Measurements from ENCODE around the gene HS3ST4. TPM values are rescaled to one million over a fixed set of nuclear protein-coding genes. Genes with fewer than 3 reads are reported as not detected.

HS3ST4 gene
- total RNA-seq, 2 experiments from 2014 or later, result not detected

DNA sequence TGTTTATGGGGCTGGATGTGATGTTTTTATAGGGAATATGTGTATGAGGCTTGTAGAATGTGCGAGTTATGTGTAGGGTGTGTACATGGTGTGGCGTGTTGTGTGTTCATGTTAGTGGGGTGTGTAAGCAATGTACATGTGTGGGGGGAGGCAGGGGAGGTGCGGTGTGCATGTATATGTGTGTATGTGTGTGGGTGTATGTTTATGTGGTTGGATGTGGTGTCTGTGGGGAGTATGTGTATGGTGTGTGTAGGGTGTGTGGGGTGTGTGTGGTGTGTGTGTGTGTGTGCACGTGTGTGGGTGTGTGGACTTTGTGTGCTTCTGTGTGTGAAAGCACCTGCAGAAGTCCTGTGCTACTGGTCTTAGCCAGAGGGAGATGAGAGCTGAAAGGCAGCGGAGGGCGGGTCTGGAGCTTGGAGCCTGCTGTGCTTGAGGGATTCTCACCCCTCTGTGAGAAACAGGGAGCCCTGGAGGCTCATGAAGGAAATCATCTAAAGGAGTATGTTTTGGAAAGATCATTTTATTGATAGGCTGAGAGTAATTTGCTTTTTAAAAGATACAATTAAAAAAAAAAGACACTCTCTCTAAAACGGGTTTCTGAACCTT is 222.7 kb downstream of the HS3ST4 start:
- TF ChIP-seq, protein P1, sequence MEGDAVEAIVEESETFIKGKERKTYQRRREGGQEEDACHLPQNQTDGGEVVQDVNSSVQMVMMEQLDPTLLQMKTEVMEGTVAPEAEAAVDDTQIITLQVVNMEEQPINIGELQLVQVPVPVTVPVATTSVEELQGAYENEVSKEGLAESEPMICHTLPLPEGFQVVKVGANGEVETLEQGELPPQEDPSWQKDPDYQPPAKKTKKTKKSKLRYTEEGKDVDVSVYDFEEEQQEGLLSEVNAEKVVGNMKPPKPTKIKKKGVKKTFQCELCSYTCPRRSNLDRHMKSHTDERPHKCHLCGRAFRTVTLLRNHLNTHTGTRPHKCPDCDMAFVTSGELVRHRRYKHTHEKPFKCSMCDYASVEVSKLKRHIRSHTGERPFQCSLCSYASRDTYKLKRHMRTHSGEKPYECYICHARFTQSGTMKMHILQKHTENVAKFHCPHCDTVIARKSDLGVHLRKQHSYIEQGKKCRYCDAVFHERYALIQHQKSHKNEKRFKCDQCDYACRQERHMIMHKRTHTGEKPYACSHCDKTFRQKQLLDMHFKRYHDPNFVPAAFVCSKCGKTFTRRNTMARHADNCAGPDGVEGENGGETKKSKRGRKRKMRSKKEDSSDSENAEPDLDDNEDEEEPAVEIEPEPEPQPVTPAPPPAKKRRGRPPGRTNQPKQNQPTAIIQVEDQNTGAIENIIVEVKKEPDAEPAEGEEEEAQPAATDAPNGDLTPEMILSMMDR (IDR thresholded peaks at IDR 0.05), result no peak
- no peak for ATAC-seq
- ChIA-PET CTCF (no interaction called here), POLR2A (no interaction called here)
- Mint-ChIP-seq H3K27me3 (peaks cover 3% of the 10 kb centered on the region), H3K9me3 (no peaks in the 10 kb centered on the region), H3K4me1 (ENCODE audit: low read depth) (no peaks in the 10 kb centered on the region), H3K4me3 (no peak overlapping the region), H3K36me3 (ENCODE audit: low read depth) (no peaks in the 10 kb centered on the region), H3K27ac (no peak overlapping the region)
- intact Hi-C loops (cut with micrococcal nuclease), result no loop called here
- no peak for DNase-seq

DNA sequence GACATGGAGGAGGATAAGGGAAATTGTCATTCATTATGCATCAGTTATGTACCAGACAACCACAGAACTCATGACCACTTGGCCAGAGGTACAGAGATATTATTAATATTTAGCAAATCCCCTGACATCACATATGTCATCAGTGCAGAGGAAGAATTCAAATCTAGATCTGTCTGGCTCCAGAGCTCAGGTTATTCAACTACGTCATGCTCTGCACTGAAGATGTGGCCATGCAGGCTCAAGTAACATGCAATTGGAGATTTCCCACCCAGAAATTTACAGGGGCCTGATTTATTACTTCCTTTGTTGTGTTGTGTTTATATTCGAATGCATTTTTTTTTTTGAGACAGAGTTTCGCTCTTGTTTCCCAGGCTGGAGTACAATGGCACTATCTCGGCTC is 224.3 kb downstream of the HS3ST4 start:
- no peak overlapping the region for H3K4me3 Mint-ChIP-seq
- no peak overlapping the region for H3K27ac Mint-ChIP-seq
- DNase-seq (no peak), ATAC-seq (no peak)
- no peaks in the 10 kb centered on the region for H3K9me3 Mint-ChIP-seq
- no peaks in the 10 kb centered on the region for H3K36me3 Mint-ChIP-seq (ENCODE audit: low read depth)
- H3K27me3 Mint-ChIP-seq, result peaks cover 3% of the 10 kb centered on the region
- CTCF ChIA-PET, result no interaction called here
- TF ChIP-seq, protein P1 (IDR thresholded peaks at IDR 0.05), result no peak
- intact Hi-C loops (cut with micrococcal nuclease), result no loop called here
- H3K4me1 Mint-ChIP-seq (ENCODE audit: low read depth), result no peaks in the 10 kb centered on the region
- POLR2A ChIA-PET, result no interaction called here

DNA sequence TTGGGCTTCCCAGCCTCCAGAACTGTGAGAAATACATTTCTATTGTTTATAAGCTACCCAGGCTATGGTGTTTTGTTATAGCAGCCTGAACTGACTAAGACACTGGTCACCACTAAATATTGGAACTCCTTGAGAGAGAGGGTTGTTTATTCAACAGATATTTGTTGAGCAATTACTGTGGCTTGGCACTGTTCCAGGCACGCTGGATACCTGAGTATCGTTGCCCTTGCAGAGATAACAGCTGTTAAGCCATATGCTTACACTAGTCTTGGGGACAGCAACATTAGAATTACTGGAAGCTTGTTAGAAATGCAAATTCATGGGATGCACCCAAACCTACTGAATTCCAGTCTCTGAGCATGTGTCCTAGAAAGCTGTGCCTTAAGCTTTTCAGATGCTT is 230.7 kb downstream of the HS3ST4 start:
- Mint-ChIP-seq H3K4me1 (ENCODE audit: low read depth) (no peaks in the 10 kb centered on the region), H3K27ac (no peak overlapping the region), H3K36me3 (ENCODE audit: low read depth) (no peaks in the 10 kb centered on the region), H3K4me3 (no peak overlapping the region), H3K9me3 (no peaks in the 10 kb centered on the region), H3K27me3 (peaks cover 6% of the 10 kb centered on the region)
- intact Hi-C loops (cut with micrococcal nuclease), result no loop called here
- ATAC-seq (no peak), DNase-seq (no peak)
- ChIA-PET CTCF (no interaction called here), POLR2A (no interaction called here)
- TF ChIP-seq, protein P1 (IDR thresholded peaks at IDR 0.05), result no peak

DNA sequence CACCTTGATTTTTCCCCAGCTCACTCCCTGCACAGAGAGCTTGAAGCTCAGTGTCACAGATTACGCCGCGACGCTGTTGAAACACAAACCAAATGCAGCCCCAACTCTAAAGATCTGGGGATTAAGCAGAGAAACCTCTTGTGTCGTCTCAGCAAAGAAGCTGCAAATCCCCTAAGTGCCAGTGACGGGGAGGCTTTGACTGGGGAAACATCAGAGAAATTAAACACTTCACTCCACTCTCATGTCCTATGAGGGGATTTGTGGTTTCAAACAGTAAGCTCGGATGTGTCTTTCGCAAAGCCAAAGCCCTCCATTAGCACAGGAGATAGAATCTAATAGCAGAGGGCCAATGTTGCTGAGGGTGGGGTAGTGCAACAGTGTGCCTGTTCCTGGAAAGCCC is 233.7 kb downstream of the HS3ST4 start:
- ChIA-PET CTCF (no interaction called here), POLR2A (no interaction called here)
- Mint-ChIP-seq H3K9me3 (peaks cover 6% of the 10 kb centered on the region), H3K27ac (no peak overlapping the region), H3K4me1 (ENCODE audit: low read depth) (no peaks in the 10 kb centered on the region), H3K4me3 (no peak overlapping the region), H3K27me3 (peaks cover 6% of the 10 kb centered on the region), H3K36me3 (ENCODE audit: low read depth) (no peaks in the 10 kb centered on the region)
- intact Hi-C loops (cut with micrococcal nuclease), result no loop called here
- TF ChIP-seq, protein P1 (IDR thresholded peaks at IDR 0.05), result no peak
- ATAC-seq, result no peak
- no peak for DNase-seq

DNA sequence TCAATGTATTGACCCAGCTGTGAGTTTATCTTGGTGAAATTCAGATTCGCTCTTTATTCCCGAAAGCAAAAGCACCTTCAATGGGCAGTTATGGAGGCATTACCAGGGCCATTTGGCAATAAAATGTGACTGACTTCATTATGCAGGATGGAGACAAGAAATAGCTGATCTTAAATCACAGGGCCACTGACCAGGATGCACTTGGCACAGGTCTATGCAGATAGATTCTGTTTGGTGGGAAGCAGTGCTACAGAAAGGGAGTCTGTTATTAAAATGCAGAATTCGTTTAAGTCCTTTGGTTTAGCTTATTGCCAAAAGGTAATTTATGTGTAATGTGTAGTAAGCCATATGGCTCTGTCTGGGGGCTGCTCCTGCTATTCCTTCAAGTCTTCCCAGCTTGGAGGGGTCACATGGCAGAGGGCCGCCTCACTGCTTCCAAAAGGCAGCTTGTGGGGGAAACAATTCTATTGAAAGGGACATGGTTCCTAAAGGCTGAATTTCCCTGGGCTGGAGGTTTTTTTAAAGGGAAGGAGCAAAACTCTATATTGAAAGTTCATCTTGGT is 239.8 kb downstream of the HS3ST4 start:
- no peak for ATAC-seq
- H3K27me3 Mint-ChIP-seq, result peaks cover 6% of the 10 kb centered on the region
- TF ChIP-seq, protein P1 (IDR thresholded peaks at IDR 0.05), result no peak
- POLR2A ChIA-PET, result no interaction called here
- peaks cover 6% of the 10 kb centered on the region for H3K9me3 Mint-ChIP-seq
- CTCF ChIA-PET, result no interaction called here
- no peak overlapping the region for H3K27ac Mint-ChIP-seq
- no peak overlapping the region for H3K4me3 Mint-ChIP-seq
- intact Hi-C loops (cut with micrococcal nuclease), result no loop called here
- no peaks in the 10 kb centered on the region for H3K4me1 Mint-ChIP-seq (ENCODE audit: low read depth)
- DNase-seq, result no peak
- H3K36me3 Mint-ChIP-seq (ENCODE audit: low read depth), result no peaks in the 10 kb centered on the region

Measured in activated CD8-positive, alpha-beta T cell treated with anti-CD3 and anti-CD28 coated beads for 36 hours (primary cell).